Stimulated activated memory B cell treated with anti-CD40 and anti-IgM and Interleukin-4, amounts not matched to agents 10 μg/mL and 1 μg/mL and 100 μg/mL, for 72 hours (primary cell): ENCODE results near the gene STAC3.
A peak's percentile ranks its signal among the peaks of the same experiment; 100 is the strongest.

Experiments used
- ATAC-seq: fragments of 150-1000 bp; cut with Tn5 transposase; 2 replicates; pipeline ENCODE4 v1.10.0; 2021
- H3K27ac Mint-ChIP-seq: one replicate; pipeline ENCODE4 v1.8.0; 2022; ENCODE audit warnings: mild to moderate bottlenecking, mixed read lengths
- H3K27me3 Mint-ChIP-seq: one replicate; pipeline ENCODE4 v1.8.0; 2022; ENCODE audit warnings: mixed read lengths
- H3K36me3 Mint-ChIP-seq: one replicate; pipeline ENCODE4 v1.8.0; 2022; ENCODE audit warnings: mixed read lengths
- H3K4me1 Mint-ChIP-seq: one replicate; pipeline ENCODE4 v1.8.0; 2022; ENCODE audit warnings: mixed read lengths
- H3K4me3 Mint-ChIP-seq: one replicate; pipeline ENCODE4 v1.8.0; 2022; ENCODE audit warnings: mild to moderate bottlenecking, moderate library complexity, mixed read lengths
- H3K9me3 Mint-ChIP-seq: one replicate; pipeline ENCODE4 v1.8.0; 2022; ENCODE audit warnings: mixed read lengths

Gene STAC3

DNA sequence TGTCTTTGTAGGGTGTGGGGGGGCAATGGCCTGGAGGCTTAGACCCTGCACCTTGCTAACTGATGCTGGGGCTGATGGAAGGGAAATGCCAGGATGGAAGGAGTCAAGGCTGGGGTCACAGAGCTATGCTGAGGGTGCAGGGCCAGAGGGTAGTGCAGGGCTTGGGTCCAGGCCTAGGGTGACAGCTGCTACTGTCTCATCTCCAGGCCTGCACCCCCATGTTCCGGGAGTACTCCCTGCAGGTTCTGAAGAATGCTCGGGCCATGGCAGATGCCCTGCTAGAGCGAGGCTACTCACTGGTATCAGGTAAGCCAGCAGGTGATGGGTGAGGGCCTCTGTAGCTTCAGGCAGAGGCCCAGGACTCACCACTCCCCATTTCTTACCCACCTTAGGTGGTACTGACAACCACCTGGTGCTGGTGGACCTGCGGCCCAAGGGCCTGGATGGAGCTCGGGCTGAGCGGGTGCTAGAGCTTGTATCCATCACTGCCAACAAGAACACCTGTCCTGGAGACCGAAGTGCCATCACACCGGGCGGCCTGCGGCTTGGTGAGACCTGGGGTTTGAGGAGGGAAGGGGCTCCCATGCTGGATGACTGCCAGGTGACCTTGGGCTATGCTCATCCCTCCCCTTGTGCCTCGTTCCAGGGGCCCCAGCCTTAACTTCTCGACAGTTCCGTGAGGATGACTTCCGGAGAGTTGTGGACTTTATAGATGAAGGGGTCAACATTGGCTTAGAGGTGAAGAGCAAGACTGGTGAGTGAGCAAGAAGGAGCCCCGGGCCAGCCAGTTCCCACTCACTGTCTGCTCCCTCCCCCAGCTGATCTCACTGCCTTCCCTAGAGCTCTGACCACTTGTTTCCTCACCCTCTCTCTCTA, 17.4 kb downstream of the STAC3 start:
- Mint-ChIP-seq H3K4me3 (peak overlapping the region; percentile 63), H3K27me3 (peaks cover 14% of the 10 kb centered on the region), H3K4me1 (peaks cover 86% of the 10 kb centered on the region), H3K27ac (peak overlapping the region; percentile 89), H3K36me3 (peaks cover 39% of the 10 kb centered on the region), H3K9me3 (no peaks in the 10 kb centered on the region)
- no peak for ATAC-seq

DNA sequence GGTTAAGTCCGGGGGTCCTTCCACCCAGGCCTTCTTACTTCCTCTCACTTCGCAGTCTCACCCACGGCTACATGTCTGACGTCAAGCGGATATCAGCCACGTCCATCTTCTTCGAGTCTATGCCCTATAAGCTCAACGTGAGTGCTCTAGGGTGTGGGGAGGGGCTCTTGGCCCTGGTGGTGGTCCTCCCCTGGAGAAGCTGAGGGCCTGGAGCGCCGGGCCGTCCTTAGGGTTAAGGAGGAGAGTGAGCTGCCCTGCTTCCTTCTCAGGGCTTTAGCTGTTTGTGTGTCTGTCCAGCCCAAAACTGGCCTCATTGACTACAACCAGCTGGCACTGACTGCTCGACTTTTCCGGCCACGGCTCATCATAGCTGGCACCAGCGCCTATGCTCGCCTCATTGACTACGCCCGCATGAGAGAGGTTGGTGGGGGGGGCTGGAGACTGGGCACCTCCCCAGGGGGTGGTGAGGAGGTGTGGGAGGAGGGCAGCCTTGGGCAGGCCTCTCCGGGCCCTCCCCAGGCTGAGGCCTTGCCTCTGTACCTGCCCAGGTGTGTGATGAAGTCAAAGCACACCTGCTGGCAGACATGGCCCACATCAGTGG, 18.7 kb downstream of the STAC3 start:
- Mint-ChIP-seq H3K9me3 (no peaks in the 10 kb centered on the region), H3K36me3 (peaks cover 39% of the 10 kb centered on the region), H3K4me1 (peaks cover 82% of the 10 kb centered on the region), H3K4me3 (no peak overlapping the region), H3K27ac (no peak overlapping the region), H3K27me3 (peaks cover 3% of the 10 kb centered on the region)
- no peak for ATAC-seq

DNA sequence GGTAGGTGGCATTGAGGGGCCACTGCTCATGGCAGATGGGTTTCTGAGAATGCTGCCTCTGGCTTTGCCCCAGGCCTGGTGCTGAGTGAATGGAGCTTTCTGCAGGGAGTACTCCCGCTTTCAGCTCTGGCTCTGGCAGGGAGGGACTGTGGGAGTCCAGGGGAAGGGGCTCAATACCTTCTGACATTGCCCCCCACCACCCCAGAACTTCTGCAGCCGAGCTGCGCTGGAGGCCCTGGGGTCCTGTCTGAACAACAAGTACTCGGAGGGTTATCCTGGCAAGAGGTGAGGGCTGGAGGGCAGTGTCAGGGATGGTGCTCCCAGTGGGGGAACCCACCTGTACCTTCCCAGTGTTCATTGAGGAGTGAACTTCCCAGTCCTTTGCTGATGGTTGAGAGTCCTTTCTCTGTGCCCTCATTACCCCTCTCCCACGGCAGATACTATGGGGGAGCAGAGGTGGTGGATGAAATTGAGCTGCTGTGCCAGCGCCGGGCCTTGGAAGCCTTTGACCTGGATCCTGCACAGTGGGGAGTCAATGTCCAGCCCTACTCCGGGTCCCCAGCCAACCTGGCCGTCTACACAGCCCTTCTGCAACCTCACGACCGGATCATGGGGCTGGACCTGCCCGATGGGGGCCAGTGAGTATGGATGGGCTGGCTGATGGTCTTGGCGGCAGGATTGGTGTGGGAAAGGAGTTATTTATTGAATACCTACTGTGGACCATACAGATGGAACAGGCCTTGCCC, 19.5 kb downstream of the STAC3 start:
- H3K4me1 Mint-ChIP-seq: peaks cover 82% of the 10 kb centered on the region
- peak overlapping the region; percentile 94 for H3K4me3 Mint-ChIP-seq
- peaks cover 4% of the 10 kb centered on the region for H3K27me3 Mint-ChIP-seq
- no peaks in the 10 kb centered on the region for H3K9me3 Mint-ChIP-seq
- peak overlapping the region; percentile 96 for H3K27ac Mint-ChIP-seq
- no peak for ATAC-seq
- peaks cover 39% of the 10 kb centered on the region for H3K36me3 Mint-ChIP-seq

DNA sequence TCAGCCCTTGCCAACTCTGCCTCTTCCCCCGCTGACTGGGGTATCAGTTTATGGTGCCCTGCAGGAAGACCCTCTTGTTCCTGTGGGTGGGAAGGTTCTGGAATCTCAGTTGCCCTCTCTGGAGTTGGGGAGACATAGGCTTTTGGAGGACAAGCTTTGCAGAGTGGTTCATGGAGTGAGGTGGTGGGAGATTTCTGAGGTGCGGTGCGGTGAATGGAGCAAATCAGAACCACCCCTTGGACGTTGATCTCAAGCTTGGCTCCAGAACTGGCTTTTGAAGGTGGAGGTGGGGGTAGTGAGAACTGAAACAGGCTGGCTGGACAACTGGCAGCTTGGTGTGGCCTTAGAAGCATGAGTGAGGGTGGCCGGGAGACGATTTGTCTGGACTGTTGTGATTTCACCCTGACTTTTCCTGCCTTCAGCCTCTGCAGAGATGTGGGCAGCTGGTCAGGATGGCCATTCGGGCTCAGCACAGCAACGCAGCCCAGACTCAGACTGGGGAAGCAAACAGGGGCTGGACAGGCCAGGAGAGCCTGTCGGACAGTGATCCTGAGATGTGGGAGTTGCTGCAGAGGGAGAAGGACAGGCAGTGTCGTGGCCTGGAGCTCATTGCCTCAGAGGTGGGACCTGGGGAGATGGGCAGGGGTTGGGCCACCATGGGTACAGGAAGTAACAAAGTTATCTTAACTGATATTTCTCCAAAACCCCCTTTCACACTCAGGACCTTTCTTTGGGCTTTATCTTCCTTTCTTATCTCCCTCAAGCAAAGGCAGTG, 20.4 kb downstream of the STAC3 start:
- peak overlapping the region; percentile 94 for H3K4me3 Mint-ChIP-seq
- H3K9me3 Mint-ChIP-seq: no peaks in the 10 kb centered on the region
- peaks cover 10% of the 10 kb centered on the region for H3K27me3 Mint-ChIP-seq
- peaks cover 39% of the 10 kb centered on the region for H3K36me3 Mint-ChIP-seq
- ATAC-seq: no peak
- H3K27ac Mint-ChIP-seq: peak overlapping the region; percentile 96
- peaks cover 82% of the 10 kb centered on the region for H3K4me1 Mint-ChIP-seq

DNA sequence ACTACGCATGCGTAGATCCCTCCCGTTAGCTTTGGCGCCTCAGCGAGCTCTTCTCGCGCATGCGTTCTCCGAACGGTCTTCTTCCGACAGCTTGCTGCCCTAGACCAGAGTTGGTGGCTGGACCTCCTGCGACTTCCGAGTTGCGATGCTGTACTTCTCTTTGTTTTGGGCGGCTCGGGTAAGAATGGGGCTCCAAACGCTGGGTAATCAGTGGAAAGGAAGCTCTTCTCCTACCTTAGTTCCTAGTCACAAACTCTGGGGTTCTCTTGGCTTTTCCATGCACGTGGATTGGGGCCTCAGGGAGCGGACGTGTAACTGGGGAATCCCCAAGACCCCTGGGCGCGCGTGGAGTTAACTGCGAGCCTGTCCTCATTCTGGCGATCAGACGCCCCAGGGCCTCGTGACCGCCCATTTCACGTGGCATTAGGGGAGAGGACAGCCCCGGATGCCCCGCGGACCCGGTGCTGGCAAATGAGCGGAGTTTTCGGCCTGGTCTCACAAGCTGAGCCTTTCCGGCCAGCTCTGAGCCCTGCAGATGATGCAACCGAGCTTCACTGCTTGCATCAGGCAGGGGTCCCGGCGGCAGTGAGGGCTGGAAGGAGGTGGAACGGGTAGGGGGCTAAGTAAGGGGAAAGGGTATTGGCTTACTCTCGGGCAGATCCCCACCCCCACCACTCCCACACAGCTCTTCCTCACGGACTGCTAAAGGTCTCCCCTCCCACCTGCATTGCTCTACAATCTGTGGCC, 21.2 kb downstream of the STAC3 start, which contains the start of gene SHMT2:
TSS of gene SHMT2 (plus strand) at position 78 of the 747 bp plus-strand sequence. CDS start at position 146, 68 bp downstream.
- Mint-ChIP-seq H3K4me1 (peaks cover 77% of the 10 kb centered on the region), H3K27ac (peak within 1 kb of the TSS; percentile 96), H3K36me3 (peaks cover 39% of the 10 kb centered on the region), H3K4me3 (peak within 1 kb of the TSS; percentile 94), H3K9me3 (no peaks in the 10 kb centered on the region), H3K27me3 (peaks cover 10% of the 10 kb centered on the region)
- ATAC-seq: peak; percentile 76

DNA sequence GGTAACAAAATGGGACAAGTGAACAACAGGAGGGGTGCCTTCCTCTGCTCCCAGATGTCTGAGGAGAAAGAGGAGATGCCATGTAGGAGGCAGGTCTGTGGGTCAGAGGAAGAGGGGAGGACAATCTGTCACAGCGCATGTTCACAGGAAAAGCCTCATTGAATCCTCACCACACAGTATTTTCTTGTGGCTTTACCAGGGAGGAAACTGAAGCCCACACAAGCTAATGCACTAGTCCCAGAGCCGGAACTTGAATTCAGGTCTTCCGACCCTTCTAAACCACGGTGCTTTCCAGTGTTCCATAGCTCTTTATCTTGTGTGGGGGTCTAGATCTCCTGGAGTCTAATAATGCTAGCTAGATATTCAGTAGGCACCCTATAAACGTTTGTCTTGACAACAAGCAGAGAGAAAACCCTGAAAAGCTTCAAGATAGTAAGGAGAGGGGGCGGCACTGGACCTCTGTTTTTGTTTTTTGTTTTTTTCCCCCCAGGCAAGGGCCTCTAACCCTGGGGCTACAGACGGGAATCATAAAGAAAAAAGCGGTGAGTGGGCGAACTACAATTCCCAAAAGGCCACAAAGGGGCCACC, 21.8 kb downstream of the STAC3 start:
- ATAC-seq: peak; percentile 1
- Mint-ChIP-seq H3K4me1 (peaks cover 72% of the 10 kb centered on the region), H3K27me3 (peaks cover 16% of the 10 kb centered on the region), H3K4me3 (peak overlapping the region; percentile 94), H3K9me3 (no peaks in the 10 kb centered on the region), H3K36me3 (peaks cover 33% of the 10 kb centered on the region), H3K27ac (peak overlapping the region; percentile 96)

DNA sequence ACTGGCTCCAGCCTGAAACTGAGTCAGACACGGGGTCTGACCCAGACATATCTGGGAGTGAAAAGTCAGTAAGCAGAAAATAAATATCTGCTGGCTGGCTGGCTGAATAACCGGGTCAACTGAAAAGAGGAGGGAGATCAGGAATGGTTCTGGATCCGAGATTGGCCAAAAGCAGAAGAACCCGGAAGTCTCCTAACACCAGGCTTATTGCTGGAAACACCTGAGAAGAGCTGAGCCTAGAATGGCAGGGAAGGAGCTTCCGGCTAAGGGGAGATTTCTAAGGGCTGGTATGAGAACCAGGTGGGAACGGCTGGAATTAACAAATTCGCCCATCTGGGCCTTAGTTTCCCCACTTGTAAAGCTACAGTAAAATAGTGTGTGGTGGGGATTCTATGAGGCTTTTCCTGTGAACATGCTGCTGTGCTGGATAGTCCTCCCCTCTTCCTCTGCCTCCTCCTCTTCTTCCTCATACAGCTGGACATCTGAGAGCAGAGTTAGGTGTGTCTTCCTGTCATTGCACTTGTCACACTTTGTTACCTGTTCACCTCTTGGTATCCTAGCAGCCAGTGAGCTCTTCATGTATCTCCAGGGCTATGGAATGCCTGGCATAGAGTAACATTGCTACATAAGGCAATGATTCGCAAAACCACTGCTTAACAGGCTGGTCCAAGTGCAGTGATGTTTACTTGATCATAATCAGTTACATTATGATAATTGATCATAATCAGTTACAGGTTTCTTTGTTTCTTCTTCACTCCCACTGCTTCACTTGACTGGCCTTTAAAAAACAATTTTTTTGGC, 23.5 kb downstream of the STAC3 start:
- H3K4me1 Mint-ChIP-seq: peaks cover 72% of the 10 kb centered on the region
- H3K36me3 Mint-ChIP-seq: peaks cover 18% of the 10 kb centered on the region
- H3K27ac Mint-ChIP-seq: peak overlapping the region; percentile 47
- ATAC-seq: no peak
- H3K4me3 Mint-ChIP-seq: peak overlapping the region; percentile 22
- H3K9me3 Mint-ChIP-seq: no peaks in the 10 kb centered on the region
- H3K27me3 Mint-ChIP-seq: peaks cover 32% of the 10 kb centered on the region

DNA sequence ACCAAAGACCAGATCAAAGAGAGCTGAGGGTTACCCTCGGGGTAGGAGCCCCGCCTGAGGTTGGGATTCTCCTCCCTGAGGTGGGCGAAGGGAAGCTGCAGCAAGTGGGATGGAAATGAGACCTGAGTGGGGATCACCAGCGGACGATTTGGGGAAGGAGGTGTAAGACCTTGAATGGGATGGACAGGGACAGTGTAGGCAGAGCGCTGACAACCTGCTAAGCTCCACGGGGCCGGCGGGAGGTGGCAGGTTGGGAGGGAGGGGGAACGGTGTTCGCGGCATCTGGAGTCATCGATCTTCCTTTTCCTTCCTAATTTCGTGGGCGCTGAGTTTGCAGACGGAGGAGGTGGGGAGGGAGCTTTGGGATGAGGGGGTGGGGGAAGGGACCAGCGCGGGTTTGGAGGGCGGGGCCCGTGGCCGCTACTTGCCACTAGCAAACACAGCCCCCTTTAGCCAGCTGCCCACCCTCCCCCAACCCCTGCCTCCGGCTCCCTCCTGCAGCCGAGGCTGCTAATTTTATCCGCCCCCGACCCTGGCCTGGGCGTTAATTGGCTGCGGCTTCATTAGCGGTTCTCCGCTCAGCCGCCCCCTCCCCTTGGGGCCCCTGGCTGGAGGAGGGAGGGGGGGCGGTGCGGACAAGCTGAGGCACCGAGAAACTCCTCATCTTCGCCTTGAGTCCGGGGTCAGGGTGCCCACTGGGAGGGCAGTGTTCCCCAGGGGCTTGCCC, 24.2 kb downstream of the STAC3 start:
- Mint-ChIP-seq H3K4me3 (peak overlapping the region; percentile 55), H3K27ac (peak overlapping the region; percentile 47), H3K9me3 (no peaks in the 10 kb centered on the region), H3K36me3 (peaks cover 11% of the 10 kb centered on the region), H3K27me3 (peaks cover 40% of the 10 kb centered on the region), H3K4me1 (peaks cover 76% of the 10 kb centered on the region)
- no peak for ATAC-seq

DNA sequence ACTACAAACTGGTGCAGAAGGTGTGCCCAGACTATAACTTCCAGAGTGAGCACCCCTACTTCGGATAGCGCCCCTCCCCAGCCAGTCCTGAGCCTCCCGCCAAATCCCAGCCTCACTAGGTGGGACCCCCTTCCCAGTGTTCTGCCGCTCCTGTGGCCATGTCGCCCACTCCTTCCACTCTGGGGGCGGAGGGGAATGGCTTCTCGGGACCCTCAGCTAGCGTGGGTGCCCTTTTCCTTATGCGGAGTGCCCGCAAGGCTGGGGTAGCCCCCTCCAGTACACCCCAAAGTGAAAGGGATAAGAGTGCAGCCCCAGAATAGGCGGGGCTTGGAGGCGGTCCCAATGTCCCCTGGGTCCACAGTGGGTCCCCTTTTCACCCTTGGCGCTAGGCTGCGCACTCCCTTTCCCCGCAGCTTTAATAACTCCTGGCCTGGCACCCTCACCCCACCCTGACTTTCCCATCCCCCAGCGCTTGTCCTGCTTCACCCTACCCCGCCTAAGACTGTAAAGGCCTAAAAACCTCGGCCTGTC, 25.2 kb downstream of the STAC3 start:
- no peak for ATAC-seq
- Mint-ChIP-seq H3K4me1 (peaks cover 80% of the 10 kb centered on the region), H3K27me3 (peaks cover 50% of the 10 kb centered on the region), H3K36me3 (peaks cover 8% of the 10 kb centered on the region), H3K27ac (peak overlapping the region; percentile 35), H3K4me3 (no peak overlapping the region), H3K9me3 (no peaks in the 10 kb centered on the region)

DNA sequence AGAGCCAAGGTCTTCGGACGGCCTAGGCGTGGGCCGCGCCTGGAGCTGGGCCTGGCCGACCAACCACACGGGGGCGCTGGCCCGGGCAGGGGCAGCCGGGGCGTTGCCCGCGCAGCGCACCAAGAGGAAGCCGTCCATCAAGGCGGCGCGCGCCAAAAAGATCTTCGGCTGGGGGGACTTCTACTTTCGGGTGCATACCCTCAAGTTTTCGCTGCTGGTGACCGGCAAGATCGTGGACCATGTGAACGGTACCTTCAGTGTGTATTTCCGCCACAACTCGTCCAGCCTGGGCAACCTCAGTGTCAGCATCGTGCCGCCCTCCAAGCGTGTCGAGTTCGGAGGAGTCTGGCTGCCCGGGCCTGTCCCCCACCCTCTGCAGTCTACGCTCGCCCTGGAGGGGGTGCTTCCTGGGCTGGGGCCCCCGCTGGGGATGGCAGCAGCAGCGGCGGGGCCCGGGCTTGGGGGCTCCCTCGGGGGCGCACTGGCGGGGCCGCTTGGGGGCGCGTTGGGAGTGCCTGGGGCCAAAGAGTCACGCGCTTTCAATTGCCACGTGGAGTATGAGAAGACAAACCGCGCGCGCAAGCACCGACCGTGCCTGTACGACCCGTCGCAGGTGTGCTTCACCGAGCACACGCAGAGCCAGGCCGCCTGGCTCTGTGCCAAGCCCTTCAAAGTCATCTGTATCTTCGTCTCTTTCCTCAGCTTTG, 25.9 kb downstream of the STAC3 start:
- H3K4me1 Mint-ChIP-seq: peaks cover 77% of the 10 kb centered on the region
- peaks cover 56% of the 10 kb centered on the region for H3K27me3 Mint-ChIP-seq
- H3K4me3 Mint-ChIP-seq: peak overlapping the region; percentile 18
- peak; percentile 34 for ATAC-seq
- H3K36me3 Mint-ChIP-seq: peaks cover 2% of the 10 kb centered on the region
- peak overlapping the region; percentile 35 for H3K27ac Mint-ChIP-seq
- no peaks in the 10 kb centered on the region for H3K9me3 Mint-ChIP-seq

DNA sequence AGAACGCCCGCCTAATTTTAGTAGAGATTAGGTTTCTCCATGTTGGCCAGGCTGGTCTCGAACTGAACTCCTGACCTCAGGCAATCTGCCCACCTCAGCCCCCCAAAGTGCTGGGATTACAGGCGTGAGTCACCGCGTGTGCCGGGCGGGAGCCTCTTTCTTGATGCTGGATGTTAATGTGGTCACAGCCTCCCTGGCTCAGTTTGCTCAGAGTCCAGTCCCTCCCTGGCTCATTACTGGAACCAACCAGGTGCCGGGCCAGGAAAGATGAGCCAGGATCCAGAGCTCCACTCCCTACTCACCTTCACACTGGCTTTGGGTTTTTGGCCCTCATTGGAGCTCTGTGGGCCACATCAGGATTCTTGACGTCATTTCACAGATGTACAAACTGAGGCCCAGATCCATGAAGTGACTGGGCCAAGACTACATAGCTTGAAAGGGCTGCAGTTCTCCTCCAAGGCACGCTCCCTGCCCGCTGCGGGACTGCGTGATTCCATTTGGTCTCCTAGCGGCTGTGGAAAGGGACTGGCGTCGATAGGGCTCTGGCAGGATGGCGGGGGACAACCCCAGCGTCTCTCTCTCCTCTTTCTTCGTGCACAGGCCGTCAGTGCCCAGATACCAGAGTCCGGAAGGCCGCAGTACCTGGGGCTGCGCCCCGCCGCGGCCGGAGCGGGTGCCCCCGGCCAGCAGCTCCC, 26.6 kb downstream of the STAC3 start:
- H3K4me1 Mint-ChIP-seq: peaks cover 76% of the 10 kb centered on the region
- no peak overlapping the region for H3K27ac Mint-ChIP-seq
- peaks cover 63% of the 10 kb centered on the region for H3K27me3 Mint-ChIP-seq
- no peak overlapping the region for H3K4me3 Mint-ChIP-seq
- H3K9me3 Mint-ChIP-seq: no peaks in the 10 kb centered on the region
- ATAC-seq: no peak
- H3K36me3 Mint-ChIP-seq: no peaks in the 10 kb centered on the region
